ENCODE results near the gene PUS7.
A peak's percentile ranks its signal among the peaks of the same experiment; 100 is the strongest.
"Not testable (repeated sequence)": the region's sequence is repeated elsewhere in the genome, so short reads cannot be mapped to it uniquely, and the experiment has no call there.

PUS7 gene

DNA sequence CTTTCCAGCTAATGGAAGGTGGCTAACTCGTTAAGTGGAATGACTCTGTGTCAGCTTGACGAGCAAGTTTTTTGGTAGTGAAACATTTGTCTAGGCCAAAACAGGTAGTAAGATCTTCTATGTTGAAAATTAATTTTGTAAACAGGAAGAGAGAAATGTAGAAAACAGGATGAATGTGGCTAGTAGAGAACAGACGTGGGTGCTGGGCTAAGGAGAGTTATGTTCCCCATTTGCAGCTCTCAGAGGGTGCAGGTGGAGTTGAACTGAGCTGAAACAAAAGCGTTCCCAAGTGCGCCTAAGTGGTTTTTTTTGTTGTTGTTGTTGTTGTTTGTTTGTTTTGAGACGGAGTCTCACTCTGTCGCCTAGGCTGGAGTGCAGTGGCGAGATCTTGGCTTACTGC is 73.9 kb downstream of the PUS7 start:
- DNase-seq (ENCODE audit: low spot score): no peak

DNA sequence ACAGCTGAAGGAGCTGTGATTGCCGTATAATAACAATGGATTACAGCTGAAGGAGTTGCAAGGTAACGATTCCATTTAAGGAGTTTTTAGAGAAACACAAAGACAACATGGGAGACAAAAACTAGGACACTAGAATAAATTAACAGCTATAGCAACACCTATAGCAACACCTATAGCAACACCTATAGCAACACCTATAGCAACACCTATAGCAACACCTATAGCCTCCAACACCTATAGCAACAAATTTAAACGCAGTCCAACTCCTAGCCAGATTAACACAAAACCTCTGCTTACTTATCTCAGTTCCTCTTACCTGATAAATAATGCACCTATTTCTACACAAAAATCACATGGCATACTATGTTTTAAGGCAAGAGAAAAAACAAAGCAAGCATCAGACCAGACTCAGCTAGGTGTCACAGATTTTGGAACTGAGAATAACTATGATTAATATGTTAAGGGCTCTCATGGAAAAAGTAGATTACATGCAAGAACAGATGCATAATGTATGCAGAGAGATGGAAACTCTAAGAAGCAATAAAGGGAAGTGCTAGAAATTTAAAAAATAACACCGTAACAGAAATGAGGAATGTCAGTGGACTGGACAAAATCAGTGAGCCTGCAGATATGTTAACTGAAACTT is 77.6 kb downstream of the PUS7 start:
- no peak for DNase-seq (ENCODE audit: low spot score)

DNA sequence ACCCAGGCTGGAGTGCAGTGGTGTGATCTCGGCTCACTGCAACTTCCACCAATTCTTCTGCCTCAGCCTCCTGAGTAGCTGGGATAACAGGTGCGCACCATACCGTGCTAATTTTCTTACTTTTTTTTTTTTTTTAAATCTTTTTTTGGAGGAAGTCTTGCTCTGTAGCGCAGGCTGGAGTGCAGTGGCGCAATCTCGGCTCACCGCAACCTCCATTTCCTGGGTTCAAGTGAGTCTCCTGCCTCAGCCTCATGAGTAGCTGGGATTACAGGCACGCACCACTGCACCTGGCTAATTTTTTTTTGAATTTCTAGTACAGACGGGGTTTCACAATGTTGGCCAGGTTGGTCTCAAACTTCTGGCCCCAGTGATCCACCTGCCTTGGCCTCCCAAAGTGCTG is 79.9 kb downstream of the PUS7 start:
- DNase-seq (ENCODE audit: low spot score): not testable (repeated sequence)

DNA sequence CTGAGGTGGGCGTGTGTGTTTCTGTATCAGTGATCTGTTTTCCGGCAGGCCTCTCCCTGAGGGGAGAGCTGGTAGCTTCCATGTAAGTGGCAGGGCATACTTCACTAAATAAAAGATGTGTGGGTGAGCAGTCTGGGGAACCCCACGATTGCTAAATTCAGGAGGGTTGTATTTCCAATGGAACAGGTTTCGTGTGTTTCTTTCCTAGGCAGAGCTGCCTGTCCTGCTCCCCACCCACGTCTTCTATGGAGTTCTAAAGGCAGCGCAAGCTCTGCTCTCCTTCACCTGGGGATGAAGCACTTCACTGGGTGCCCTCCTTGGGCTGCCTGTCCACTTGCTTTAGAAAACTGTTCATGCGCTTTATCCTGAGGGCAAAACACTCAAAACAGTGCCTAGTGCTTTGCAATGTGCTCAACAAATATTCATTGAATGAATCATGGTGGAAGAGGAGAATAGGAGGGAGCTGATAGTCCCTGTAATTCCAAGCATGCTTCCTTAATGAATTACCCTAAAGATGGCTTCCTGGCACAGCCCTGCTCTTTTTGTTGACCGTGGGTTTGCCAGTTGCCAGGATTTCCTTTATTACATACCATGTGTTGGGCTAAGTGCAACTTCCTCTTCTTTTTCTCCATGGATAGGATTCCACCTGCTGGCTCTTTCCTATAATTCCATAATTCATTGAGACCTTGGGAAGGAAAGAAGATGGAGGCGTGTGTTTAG is 82.7 kb downstream of the PUS7 start:
- DNase-seq (ENCODE audit: low spot score): no peak

DNA sequence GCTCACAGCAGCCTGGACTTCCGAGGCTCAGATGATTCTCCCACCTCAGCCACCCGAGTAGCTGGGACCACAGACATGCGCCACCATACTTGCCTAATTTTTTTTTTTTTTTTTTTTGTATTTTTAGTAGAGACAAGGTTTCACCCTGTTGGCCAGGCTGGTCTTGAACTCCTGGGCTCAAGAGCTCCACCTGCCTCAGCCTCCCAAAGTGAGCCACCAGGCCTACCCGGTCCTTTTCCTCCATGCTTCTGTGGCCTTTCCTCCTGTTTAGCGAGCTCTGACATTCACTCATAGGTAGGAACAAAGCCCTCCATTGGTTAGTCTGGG is 83.3 kb downstream of the PUS7 start:
- no peak for DNase-seq (ENCODE audit: low spot score)

DNA sequence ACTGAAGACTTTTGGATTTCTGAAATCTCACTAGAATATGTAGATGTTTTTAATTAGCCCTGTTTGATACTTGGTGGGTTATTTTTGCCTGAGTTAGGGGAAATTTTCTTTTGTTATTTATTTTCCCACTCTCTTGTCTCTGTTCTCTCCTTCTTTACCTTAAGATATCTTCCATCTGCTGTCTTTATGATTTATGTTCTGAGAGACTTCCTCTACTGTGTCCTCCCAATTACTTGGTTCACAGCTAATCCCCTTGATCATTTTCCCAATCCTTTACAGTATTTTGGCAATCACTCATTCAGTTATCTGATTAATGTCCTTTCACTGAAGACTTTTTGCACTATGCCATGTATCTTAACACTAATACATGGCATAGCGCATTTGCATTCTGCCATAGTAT is 83.8 kb downstream of the PUS7 start:
- no peak for DNase-seq (ENCODE audit: low spot score)

DNA sequence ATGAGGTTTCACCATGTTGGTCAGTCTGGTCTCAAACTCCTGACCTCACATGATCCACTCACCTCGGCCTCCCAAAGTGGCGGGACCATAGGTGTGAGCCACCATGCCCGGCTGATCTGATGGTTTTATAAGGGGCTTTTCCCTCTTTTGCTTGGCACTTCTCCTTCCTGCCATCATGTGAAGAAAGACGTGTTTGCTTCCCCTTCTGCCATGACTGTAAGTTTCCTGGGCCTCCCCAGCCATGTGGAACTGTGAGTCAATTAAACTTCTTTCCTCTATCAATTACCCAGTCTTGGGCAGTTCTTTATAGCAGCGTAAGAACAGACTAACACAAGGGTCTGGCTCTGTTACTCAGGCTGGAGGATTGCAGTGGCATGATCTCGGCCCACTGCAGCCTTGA is 84.7 kb downstream of the PUS7 start:
- not testable (repeated sequence) for DNase-seq (ENCODE audit: low spot score)

DNA sequence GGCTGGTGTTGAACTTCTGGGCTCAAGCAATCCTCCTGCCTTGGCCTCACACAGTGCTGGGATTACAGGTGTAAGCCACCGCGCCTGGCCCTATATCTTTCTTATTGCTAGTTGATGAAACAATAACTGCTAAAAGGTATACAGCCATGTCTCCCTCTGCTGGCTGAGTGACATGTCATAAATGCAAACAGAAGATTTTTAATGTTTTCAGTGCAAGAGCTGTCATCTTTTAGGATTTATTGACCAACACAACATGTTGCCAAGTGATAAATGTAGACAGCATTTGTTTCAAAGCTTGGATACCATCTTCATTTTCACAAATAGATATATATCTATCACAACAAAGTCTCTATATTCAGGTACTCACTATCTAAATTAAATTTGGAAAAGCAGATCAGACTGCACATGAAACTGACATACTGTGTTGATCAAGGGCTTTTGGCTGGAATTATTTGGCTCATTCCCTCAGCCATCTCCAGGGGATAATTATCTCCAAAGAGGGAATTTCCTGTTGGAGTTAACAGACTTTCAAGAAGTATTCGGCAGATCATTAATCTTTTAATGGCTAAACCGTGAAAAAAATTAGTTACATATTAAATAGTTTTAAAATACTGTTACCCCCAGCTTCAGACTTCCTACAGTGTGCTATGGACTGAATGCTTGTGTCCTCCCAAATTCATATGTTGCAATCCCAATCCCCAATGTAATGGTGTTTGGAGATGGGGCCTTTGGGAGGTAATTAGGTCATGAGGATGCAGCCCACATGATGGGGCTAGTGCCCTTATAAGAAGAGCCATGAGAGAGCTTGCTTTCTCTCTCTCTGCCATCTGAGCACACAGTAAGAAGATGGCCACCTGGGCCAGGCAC is 92.1 kb downstream of the PUS7 start:
- peak; percentile 57 for DNase-seq (ENCODE audit: low spot score)

DNA sequence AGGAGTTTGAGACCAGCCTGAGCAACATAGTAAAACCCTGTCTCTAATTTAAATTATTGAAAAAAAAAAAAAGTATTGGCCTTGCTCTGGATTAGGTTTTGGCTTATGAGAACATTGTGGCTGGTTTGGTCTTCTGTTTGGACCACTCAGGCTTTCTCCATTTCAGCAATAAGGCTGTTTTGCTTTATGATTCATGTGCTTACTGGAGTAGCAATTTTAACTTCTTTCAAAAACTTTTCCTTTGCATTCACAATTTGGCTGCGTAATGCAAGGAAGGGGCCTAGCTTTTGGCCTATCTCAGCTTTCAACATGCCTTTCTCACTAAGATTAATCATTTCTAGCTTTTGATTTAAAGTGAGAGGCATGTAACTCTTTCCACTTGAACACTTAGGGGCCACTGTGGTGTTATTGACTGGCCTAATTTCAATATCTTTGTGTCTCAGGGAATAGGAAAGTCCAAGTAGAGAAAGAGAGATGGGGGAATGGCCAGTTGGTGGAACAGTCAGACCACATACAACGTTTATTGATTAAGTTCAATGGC is 95.4 kb downstream of the PUS7 start:
- DNase-seq (ENCODE audit: low spot score): no peak

DNA sequence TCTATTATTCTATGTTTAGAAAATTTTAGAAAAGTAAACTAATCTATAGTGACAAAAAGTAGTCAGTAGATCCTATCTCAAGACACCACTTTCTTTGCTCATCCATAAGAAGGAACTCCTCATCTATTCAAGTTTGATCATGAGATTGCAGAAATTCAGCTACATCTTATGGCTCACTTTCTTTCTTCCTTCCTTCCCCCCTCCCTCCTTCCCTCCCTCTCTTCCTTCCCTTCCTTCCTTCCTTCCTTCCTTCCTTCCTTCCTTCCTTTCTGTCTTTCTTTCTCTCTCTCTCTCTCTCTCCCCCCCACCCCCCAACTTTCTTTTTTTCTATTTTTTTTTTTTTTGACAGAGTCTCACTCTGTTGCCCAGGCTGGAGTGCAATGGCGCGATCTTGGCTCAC is 98.1 kb downstream of the PUS7 start:
- no peak for DNase-seq (ENCODE audit: low spot score)

DNA sequence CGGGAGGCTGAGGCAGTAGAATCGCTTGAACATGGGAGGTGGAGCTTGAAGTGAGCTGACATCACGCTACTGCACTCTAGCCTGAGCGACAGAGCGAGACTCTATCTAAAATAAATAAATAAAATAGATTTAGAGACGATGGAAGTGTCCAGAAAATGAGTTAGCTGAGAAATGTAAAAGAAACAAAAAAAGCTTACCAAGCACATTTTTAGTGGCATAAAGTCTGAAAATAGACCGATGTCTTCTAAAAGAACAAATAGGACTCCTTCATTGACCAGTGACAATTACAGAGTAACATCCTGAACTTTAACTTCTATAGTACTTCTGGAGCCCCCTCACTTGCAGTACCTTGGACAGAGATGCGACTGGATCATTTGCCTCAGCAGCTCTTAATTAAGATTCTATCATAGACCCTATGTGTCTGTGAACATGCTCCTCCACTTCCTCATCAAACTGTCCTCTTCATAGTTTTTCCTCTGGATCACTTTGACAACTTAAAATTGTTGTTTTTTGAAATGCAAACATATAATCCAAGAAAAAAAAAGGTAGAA is 108.1 kb downstream of the PUS7 start:
- no peak for DNase-seq (ENCODE audit: low spot score)

DNA sequence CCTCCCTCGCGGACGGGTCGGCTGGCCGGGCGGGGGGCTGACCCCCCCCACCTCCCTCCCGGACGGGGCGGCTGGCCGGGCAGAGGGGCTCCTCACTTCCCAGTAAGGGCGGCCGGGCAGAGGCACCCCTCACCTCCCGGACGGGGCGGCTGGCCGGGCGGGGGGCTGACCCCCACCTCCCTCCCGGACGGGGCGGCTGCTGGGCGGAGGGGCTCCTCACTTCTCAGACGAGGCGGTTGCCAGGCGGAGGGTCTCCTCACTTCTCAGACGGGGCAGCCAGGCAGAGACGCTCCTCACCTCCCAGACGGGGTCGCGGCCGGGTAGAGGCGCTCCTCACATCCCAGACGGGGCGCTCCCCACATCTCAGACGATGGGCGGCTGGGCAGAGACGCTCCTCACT is 111.3 kb downstream of the PUS7 start:
- not testable (repeated sequence) for DNase-seq (ENCODE audit: low spot score)

DNA sequence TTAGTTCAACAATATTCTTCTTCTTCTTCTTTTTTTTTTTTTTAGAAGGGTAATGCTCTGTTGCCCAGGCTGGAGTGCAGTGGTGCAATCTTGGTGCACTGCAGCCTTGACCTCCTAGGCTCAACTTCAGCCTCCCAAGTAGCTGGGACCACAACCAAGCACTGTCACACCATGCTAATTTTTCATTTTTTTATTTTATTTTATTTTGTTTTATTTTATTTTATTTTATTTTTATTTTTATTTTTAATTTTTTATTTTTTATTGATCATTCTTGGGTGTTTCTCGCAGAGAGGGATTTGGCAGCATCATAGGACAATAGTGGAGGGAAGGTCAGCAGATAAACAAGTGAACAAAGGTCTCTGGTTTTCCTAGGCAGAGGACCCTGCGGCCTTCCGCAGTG is 112.3 kb downstream of the PUS7 start:
- DNase-seq (ENCODE audit: low spot score): not testable (repeated sequence)

DNA sequence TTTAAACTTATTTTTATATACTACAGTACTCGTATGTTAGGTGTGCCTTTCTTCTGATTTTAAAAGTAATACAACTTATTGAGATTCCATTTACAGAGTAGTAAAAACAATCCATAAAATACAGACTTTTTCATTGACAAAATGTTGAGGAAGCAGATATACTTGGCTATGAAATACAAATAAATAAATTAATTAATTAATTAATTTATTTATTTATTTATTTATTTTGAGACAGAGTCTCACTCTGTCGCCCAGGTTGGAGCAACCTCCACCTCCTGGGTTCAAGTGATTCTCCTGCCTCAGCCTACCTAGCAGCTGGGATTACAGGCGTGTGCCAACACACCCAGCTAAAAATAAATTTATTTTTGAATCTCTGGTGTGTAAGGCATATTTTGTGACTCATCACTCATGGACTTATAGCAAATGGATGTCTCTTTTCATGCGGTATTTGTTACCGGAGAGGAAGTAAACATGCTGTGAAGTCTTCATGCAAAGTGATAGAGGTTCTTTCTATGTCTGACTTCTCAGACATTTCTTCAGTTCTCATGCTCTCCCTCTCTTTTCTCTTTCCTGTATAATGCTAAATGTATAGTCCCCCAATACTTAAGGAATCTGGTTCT is 113.2 kb downstream of the PUS7 start:
- no peak for DNase-seq (ENCODE audit: low spot score)
